Natural killer cell treated with Interleukin-12 subunit alpha and Interleukin-12 subunit beta and Interleukin-15 and Interleukin-18, amount 100 ng/mL, for 72 hours (primary cell): ENCODE measurements around the gene LSMEM2. TPM values are rescaled to one million over a fixed set of nuclear protein-coding genes. Genes with fewer than 3 reads are reported as not detected.
A peak's percentile ranks its signal among the peaks of the same experiment; 100 is the strongest.
"Not testable (repeated sequence)": the region's sequence is repeated elsewhere in the genome, so short reads cannot be mapped to it uniquely, and the experiment has no call there.

ENCODE experiments used
- ATAC-seq, 2 donors: fragments of 150-1000 bp; cut with Tn5 transposase in 1 of 2; sonication (Bioruptor Pico), chemical (Tn5 transposase) in 1 of 2; 2 replicates each; pipeline ENCODE4 v1.10.0; 2021
- DNase-seq: peaks from one replicate; pipeline ENCODE4 v3.0.0; 2022; ENCODE audit warnings: low spot score
- H3K27ac Mint-ChIP-seq, 2 donors: 1 replicate in 1 of 2; 2 replicates in 1 of 2; pipeline ENCODE4 v1.8.0; 2022; ENCODE audit warnings: mixed read lengths in 2 of 2, mild to moderate bottlenecking in 1 of 2, moderate library complexity in 1 of 2
- H3K27me3 Mint-ChIP-seq, 2 donors: 1 replicate in 1 of 2; 2 replicates in 1 of 2; pipeline ENCODE4 v1.8.0; 2022; ENCODE audit warnings: mixed read lengths in 2 of 2
- H3K36me3 Mint-ChIP-seq: one replicate; pipeline ENCODE4 v1.8.0; 2022; ENCODE audit warnings: mixed read lengths
- H3K4me1 Mint-ChIP-seq, 2 donors: 1 replicate in 1 of 2; 2 replicates in 1 of 2; pipeline ENCODE4 v1.8.0; 2022; ENCODE audit warnings: low read depth in 2 of 2, mixed read lengths in 2 of 2, mild to moderate bottlenecking in 1 of 2
- H3K4me3 Mint-ChIP-seq: one replicate; pipeline ENCODE4 v1.8.0; 2022; ENCODE audit warnings: mixed read lengths
- H3K9me3 Mint-ChIP-seq: 2 replicates; pipeline ENCODE4 v1.8.0; 2022; ENCODE audit warnings: mixed read lengths
- total RNA-seq, 2 donors: library from RNA; stranded (reverse); gene quantifications; one replicate each; pipeline ENCODE4 v1.2.3, GENCODE V29; 2022

Gene LSMEM2
- total RNA-seq, 2 donors from 2014 or later = not detected

- peak overlapping the region; percentile 97 to 99 for H3K27ac Mint-ChIP-seq
- no peaks in the 10 kb centered on the region for H3K36me3 Mint-ChIP-seq
Measured at GRCh38 chr3:50241163-50241562, 37.7 kb upstream of the LSMEM2 start.

GRCh38 chr3:50241713-50242380 is 37.0 kb upstream of the LSMEM2 start:
- ATAC-seq (no peak), DNase-seq (no peak)
- Mint-ChIP-seq H3K4me1 (peaks cover 68 to 69% of the 10 kb centered on the region in 2 donors), H3K27me3 (no peaks in the 10 kb centered on the region), H3K36me3 (no peaks in the 10 kb centered on the region), H3K4me3 (peak overlapping the region; percentile 96), H3K27ac (peak overlapping the region; percentile 97 to 99), H3K9me3 (no peaks in the 10 kb centered on the region)

More at GRCh38 chr3:50241163-50241562, 37.7 kb upstream of the LSMEM2 start:
- peaks cover 61 to 65% of the 10 kb centered on the region in 2 donors for H3K4me1 Mint-ChIP-seq
- DNase-seq = no peak
- ATAC-seq = no peak
- H3K4me3 Mint-ChIP-seq = peak overlapping the region; percentile 96
- no peaks in the 10 kb centered on the region for H3K9me3 Mint-ChIP-seq
- H3K27me3 Mint-ChIP-seq = no peaks in the 10 kb centered on the region

- DNase-seq (no peak), ATAC-seq (no peak)
- Mint-ChIP-seq H3K27me3 (no peaks in the 10 kb centered on the region), H3K36me3 (no peaks in the 10 kb centered on the region), H3K9me3 (no peaks in the 10 kb centered on the region), H3K4me1 (peaks cover 69 to 73% of the 10 kb centered on the region in 2 donors), H3K27ac (peak overlapping the region; percentile 97 to 99), H3K4me3 (peak overlapping the region; percentile 96)
Measured at GRCh38 chr3:50242381-50242770, 36.5 kb upstream of the LSMEM2 start.

GRCh38 chr3:50242851-50243542 is 35.9 kb upstream of the LSMEM2 start:
- no peaks in the 10 kb centered on the region for H3K36me3 Mint-ChIP-seq
- H3K9me3 Mint-ChIP-seq = no peaks in the 10 kb centered on the region
- ATAC-seq (peak; percentile 17 to 60), DNase-seq (peak; percentile 84)
- peak overlapping the region; percentile 97 to 99 for H3K27ac Mint-ChIP-seq
- H3K4me1 Mint-ChIP-seq = peaks cover 66 to 76% of the 10 kb centered on the region in 2 donors
- H3K27me3 Mint-ChIP-seq = no peaks in the 10 kb centered on the region
- H3K4me3 Mint-ChIP-seq = peak overlapping the region; percentile 96

- Mint-ChIP-seq H3K9me3 (no peaks in the 10 kb centered on the region), H3K27ac (peak overlapping the region; percentile 97 to 99), H3K36me3 (no peaks in the 10 kb centered on the region)
Measured at GRCh38 chr3:50243543-50243895, 35.4 kb upstream of the LSMEM2 start.

DNA sequence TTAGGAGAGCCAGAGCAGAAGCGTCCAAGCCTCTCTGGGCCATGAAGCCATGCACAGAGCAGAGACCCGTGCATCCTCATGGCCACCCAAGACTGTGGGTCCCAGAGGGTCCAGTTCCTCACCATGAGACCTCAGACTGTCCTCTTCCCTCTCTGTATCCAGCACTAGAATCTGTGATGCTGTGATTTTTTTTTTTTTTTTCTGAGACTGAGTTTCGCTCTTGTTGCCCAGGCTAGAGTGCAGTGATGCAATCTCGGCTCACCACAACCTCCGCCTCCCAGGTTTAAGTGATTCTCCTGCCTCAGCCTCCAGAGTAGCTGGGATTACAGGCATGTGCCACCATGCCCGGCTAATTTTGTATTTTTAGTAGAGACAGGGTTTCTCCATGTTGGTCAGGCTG is 34.1 kb upstream of the LSMEM2 start:
- H3K4me1 Mint-ChIP-seq = peaks cover 59 to 73% of the 10 kb centered on the region in 2 donors
- peak overlapping the region; percentile 97 to 99 for H3K27ac Mint-ChIP-seq
- H3K27me3 Mint-ChIP-seq, H3K36me3 Mint-ChIP-seq, ATAC-seq, H3K9me3 Mint-ChIP-seq, DNase-seq: not testable (repeated sequence)
- peak overlapping the region; percentile 66 for H3K4me3 Mint-ChIP-seq

More at GRCh38 chr3:50243543-50243895, 35.4 kb upstream of the LSMEM2 start:
- Mint-ChIP-seq H3K4me1 (peaks cover 68 to 79% of the 10 kb centered on the region in 2 donors), H3K4me3 (peak overlapping the region; percentile 96), H3K27me3 (no peaks in the 10 kb centered on the region)
- no peak for ATAC-seq
- no peak for DNase-seq

GRCh38 chr3:50245251-50245745 is 33.6 kb upstream of the LSMEM2 start:
- DNase-seq = no peak
- Mint-ChIP-seq H3K4me1 (peaks cover 57 to 72% of the 10 kb centered on the region in 2 donors), H3K9me3 (no peaks in the 10 kb centered on the region), H3K27me3 (no peaks in the 10 kb centered on the region), H3K4me3 (peak overlapping the region; percentile 66), H3K36me3 (no peaks in the 10 kb centered on the region), H3K27ac (peak overlapping the region; percentile 97 to 99)
- no peak for ATAC-seq

- H3K27ac Mint-ChIP-seq = peak overlapping the region; percentile 97 to 99
- peaks cover 61 to 73% of the 10 kb centered on the region in 2 donors for H3K4me1 Mint-ChIP-seq
- H3K36me3 Mint-ChIP-seq = no peaks in the 10 kb centered on the region
Measured at GRCh38 chr3:50245831-50246516, 32.9 kb upstream of the LSMEM2 start.

GRCh38 chr3:50246517-50246954 is 32.4 kb upstream of the LSMEM2 start:
- H3K36me3 Mint-ChIP-seq = no peaks in the 10 kb centered on the region
- peak; percentile 89 to 90 for ATAC-seq
- H3K27me3 Mint-ChIP-seq = no peaks in the 10 kb centered on the region
- no peaks in the 10 kb centered on the region for H3K9me3 Mint-ChIP-seq
- H3K4me3 Mint-ChIP-seq = peak overlapping the region; percentile 66
- DNase-seq = peak; percentile 87
- peak overlapping the region; percentile 97 to 99 for H3K27ac Mint-ChIP-seq
- H3K4me1 Mint-ChIP-seq = peaks cover 61 to 73% of the 10 kb centered on the region in 2 donors

More at GRCh38 chr3:50245831-50246516, 32.9 kb upstream of the LSMEM2 start:
- DNase-seq (peak; percentile 92), ATAC-seq (peak; percentile 88)
- Mint-ChIP-seq H3K9me3 (no peaks in the 10 kb centered on the region), H3K27me3 (no peaks in the 10 kb centered on the region), H3K4me3 (peak overlapping the region; percentile 66)

- Mint-ChIP-seq H3K27ac (peak overlapping the region; percentile 63 to 81), H3K36me3 (no peaks in the 10 kb centered on the region), H3K27me3 (no peaks in the 10 kb centered on the region), H3K9me3 (no peaks in the 10 kb centered on the region), H3K4me3 (peak overlapping the region; percentile 62), H3K4me1 (peaks cover 53 to 59% of the 10 kb centered on the region in 2 donors)
- ATAC-seq (no peak), DNase-seq (no peak)
Measured at GRCh38 chr3:50248387-50248786, 30.5 kb upstream of the LSMEM2 start.

GRCh38 chr3:50249457-50249856 is 29.4 kb upstream of the LSMEM2 start:
- Mint-ChIP-seq H3K27me3 (no peaks in the 10 kb centered on the region), H3K36me3 (no peaks in the 10 kb centered on the region), H3K27ac (peak overlapping the region in 1 of 2 donors; percentile 81), H3K4me3 (no peak overlapping the region), H3K4me1 (peaks cover 50 to 54% of the 10 kb centered on the region in 2 donors), H3K9me3 (no peaks in the 10 kb centered on the region)
- DNase-seq (no peak), ATAC-seq (no peak)

- ATAC-seq (no peak), DNase-seq (no peak)
- H3K4me1 Mint-ChIP-seq = peaks cover 45% of the 10 kb centered on the region in 2 donors
- no peak overlapping the region for H3K4me3 Mint-ChIP-seq
- no peaks in the 10 kb centered on the region for H3K36me3 Mint-ChIP-seq
- H3K27ac Mint-ChIP-seq = peak overlapping the region in 1 of 2 donors; percentile 74
- H3K9me3 Mint-ChIP-seq = no peaks in the 10 kb centered on the region
- H3K27me3 Mint-ChIP-seq = no peaks in the 10 kb centered on the region
Measured at GRCh38 chr3:50250514-50250913, 28.4 kb upstream of the LSMEM2 start.

GRCh38 chr3:50251220-50251619 is 27.7 kb upstream of the LSMEM2 start:
- Mint-ChIP-seq H3K27ac (peak overlapping the region in 1 of 2 donors; percentile 74), H3K36me3 (no peaks in the 10 kb centered on the region), H3K4me1 (peaks cover 37 to 43% of the 10 kb centered on the region in 2 donors), H3K4me3 (no peak overlapping the region), H3K9me3 (no peaks in the 10 kb centered on the region), H3K27me3 (no peaks in the 10 kb centered on the region)
- DNase-seq (no peak), ATAC-seq (no peak)
